Measurements from ENCODE around the gene FAM120B. TPM values are rescaled to one million over a fixed set of nuclear protein-coding genes. Genes with fewer than 3 reads are reported as not detected.

The FAM120B gene
- total and polyA plus RNA-seq, 2 of the 4 experiments (the other 2 are of a cell fraction) = 15.3 to 28.0 TPM

DNA sequence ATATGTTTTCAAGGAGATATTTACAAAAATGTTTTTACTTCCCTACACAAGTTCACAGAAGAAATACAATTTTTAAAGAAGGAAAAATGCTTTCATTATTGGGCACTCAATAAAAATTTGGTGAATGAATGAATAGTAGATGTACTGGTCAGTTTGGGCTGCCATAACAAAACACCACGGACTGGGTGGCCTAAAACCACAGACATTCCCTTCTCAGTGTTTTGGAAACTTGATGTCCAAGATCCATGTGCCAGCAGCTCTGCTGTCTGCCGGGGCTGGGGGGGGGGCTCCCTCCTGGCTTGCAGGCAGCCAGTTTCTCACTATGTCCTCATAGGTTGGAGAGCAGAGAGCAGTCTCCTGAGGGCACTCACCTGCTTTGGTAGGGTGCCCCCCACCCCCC lies 62.0 kb downstream of the FAM120B start:
- H3K23ac ChIP-seq (ENCODE audit: low read depth, low read length) = no peak overlapping the region
- H2BK120ac ChIP-seq (ENCODE audit: low read depth, low read length) = no peak overlapping the region
- no peak overlapping the region for H2AFZ ChIP-seq (replicated peaks; ENCODE audit: low read length, poor library complexity)
- no TSS peak for BruUV-seq (replicated peaks)
- ChIA-PET POLR2A (ENCODE audit: unreplicated experiment) (no interaction called here), CTCF (no interaction called here)
- H3K9me1 ChIP-seq (ENCODE audit: insufficient read depth, low read length) = peaks cover 9% of the 10 kb centered on the region; the same call in 1 of the 2 replicates
- no peak overlapping the region for H2AK9ac ChIP-seq (replicated peaks; ENCODE audit: low read depth, low read length, poor library complexity)
- no peak overlapping the region for H2BK20ac ChIP-seq (ENCODE audit: low read depth, low read length)
- H3K36me3 ChIP-seq (ENCODE audit: control insufficient read depth, insufficient read depth, low read length) = peaks cover 17% of the 10 kb centered on the region
- H4K5ac ChIP-seq (ENCODE audit: low read depth, low read length) = no peak overlapping the region
- H3K4me1 ChIP-seq (ENCODE audit: control insufficient read depth, insufficient read depth, low read length) = no peaks in the 10 kb centered on the region; the same call in 1 of the 2 replicates
- no peaks in the 10 kb centered on the region for H4K20me1 ChIP-seq (ENCODE audit: insufficient read depth, low read length)
- no peak overlapping the region for H2BK15ac ChIP-seq (ENCODE audit: low read depth, low read length)
- no peak overlapping the region for H4K91ac ChIP-seq (ENCODE audit: insufficient read depth, low read depth, low read length)
- intact Hi-C loops (cut with micrococcal nuclease) = no loop called here
- H2AK5ac ChIP-seq (ENCODE audit: low read depth, low read length) = no peak overlapping the region
- H3K14ac ChIP-seq (replicated peaks; ENCODE audit: low read depth, low read length) = no peak overlapping the region
- no peak overlapping the region for H3K27ac ChIP-seq (ENCODE audit: insufficient read depth, low read length)
- dilution Hi-C loops (cut with HindIII; ENCODE audit: low sequenced_read_pairs, unreplicated experiment) = no loop called here
- H3K18ac ChIP-seq (ENCODE audit: low read depth, low read length) = no peak overlapping the region
- TF ChIP-seq POLR2A (IDR thresholded peaks at IDR 0.05; ENCODE audit: low read depth, low read length) (no peak), NFE2L2 (IDR thresholded peaks at IDR 0.05; ENCODE audit: low read depth, low read length) (no peak), MAFK (IDR thresholded peaks at IDR 0.05; ENCODE audit: low read depth, low read length) (no peak), RCOR1 (IDR thresholded peaks at IDR 0.05; ENCODE audit: insufficient replicate concordance, low read length) (no peak), MAZ (IDR thresholded peaks at IDR 0.05; ENCODE audit: borderline replicate concordance, low read depth, low read length) (no peak), CHD1 (IDR thresholded peaks at IDR 0.05; ENCODE audit: low read depth, low read length) (no peak), SMC3 (IDR thresholded peaks at IDR 0.05; ENCODE audit: low read depth, low read length) (no peak), FOS (IDR thresholded peaks at IDR 0.05; ENCODE audit: low read depth, low read length) (no peak), RAD21 (IDR thresholded peaks at IDR 0.05; ENCODE audit: low read length) (no peak), BHLHE40 (IDR thresholded peaks at IDR 0.05; ENCODE audit: low read depth, low read length) (no peak), MXI1 (IDR thresholded peaks at IDR 0.05; ENCODE audit: borderline replicate concordance, low read depth, low read length) (no peak), CEBPB (IDR thresholded peaks at IDR 0.05; ENCODE audit: low read depth, low read length) (no peak), RFX5 (IDR thresholded peaks at IDR 0.05; ENCODE audit: low read depth, low read length) (no peak)
- TF ChIP-seq, protein P1, sequence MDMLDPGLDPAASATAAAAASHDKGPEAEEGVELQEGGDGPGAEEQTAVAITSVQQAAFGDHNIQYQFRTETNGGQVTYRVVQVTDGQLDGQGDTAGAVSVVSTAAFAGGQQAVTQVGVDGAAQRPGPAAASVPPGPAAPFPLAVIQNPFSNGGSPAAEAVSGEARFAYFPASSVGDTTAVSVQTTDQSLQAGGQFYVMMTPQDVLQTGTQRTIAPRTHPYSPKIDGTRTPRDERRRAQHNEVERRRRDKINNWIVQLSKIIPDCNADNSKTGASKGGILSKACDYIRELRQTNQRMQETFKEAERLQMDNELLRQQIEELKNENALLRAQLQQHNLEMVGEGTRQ (IDR thresholded peaks at IDR 0.05; ENCODE audit: low read depth, low read length) = no peak
- TF ChIP-seq, protein P2, sequence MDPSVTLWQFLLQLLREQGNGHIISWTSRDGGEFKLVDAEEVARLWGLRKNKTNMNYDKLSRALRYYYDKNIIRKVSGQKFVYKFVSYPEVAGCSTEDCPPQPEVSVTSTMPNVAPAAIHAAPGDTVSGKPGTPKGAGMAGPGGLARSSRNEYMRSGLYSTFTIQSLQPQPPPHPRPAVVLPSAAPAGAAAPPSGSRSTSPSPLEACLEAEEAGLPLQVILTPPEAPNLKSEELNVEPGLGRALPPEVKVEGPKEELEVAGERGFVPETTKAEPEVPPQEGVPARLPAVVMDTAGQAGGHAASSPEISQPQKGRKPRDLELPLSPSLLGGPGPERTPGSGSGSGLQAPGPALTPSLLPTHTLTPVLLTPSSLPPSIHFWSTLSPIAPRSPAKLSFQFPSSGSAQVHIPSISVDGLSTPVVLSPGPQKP (IDR thresholded peaks at IDR 0.05; ENCODE audit: borderline replicate concordance, low read depth, low read length) = no peak
- TF ChIP-seq, protein P3, sequence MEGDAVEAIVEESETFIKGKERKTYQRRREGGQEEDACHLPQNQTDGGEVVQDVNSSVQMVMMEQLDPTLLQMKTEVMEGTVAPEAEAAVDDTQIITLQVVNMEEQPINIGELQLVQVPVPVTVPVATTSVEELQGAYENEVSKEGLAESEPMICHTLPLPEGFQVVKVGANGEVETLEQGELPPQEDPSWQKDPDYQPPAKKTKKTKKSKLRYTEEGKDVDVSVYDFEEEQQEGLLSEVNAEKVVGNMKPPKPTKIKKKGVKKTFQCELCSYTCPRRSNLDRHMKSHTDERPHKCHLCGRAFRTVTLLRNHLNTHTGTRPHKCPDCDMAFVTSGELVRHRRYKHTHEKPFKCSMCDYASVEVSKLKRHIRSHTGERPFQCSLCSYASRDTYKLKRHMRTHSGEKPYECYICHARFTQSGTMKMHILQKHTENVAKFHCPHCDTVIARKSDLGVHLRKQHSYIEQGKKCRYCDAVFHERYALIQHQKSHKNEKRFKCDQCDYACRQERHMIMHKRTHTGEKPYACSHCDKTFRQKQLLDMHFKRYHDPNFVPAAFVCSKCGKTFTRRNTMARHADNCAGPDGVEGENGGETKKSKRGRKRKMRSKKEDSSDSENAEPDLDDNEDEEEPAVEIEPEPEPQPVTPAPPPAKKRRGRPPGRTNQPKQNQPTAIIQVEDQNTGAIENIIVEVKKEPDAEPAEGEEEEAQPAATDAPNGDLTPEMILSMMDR (conservative IDR thresholded peaks at IDR 0.05; ENCODE audit: low read depth, low read length) = no peak
- DNase-seq = no peak
- H3K79me1 ChIP-seq (ENCODE audit: low read depth in 1 of 2, low read length in 2 of 2) = peaks cover 7 to 18% of the 10 kb centered on the region in 2 experiments; a peak in 3 of 4 replicates
- H3K9me3 ChIP-seq (ENCODE audit: control insufficient read depth, insufficient read depth, low read length) = no peaks in the 10 kb centered on the region
- H3K4me3 ChIP-seq (ENCODE audit: insufficient read depth, low read depth, low read length) = no peak overlapping the region
- H4K8ac ChIP-seq (ENCODE audit: low read depth in 2 of 2, low read length in 2 of 2) = no peak overlapping the region
- ATAC-seq (ENCODE audit: low read depth) = no peak
- no peak overlapping the region for H2BK5ac ChIP-seq (ENCODE audit: low read depth, low read length, poor library complexity, severe bottlenecking)
- in situ Hi-C loops (cut with MboI; ENCODE audit: low sequenced_read_pairs) = no loop called here
- H3K56ac ChIP-seq (ENCODE audit: extremely low read depth, insufficient read depth, low read length) = no peak overlapping the region
- no CpG with 5 or more reads among the region's 2 CpGs for WGBS, 2 experiments (ENCODE audit: extremely low coverage in 2 of 2, insufficient read length in 1 of 2)
- H3K27me3 ChIP-seq (ENCODE audit: control insufficient read depth, insufficient read depth, low read length) = no peaks in the 10 kb centered on the region
- no peak overlapping the region for H3K9ac ChIP-seq (ENCODE audit: low read depth, low read length)
- no peak overlapping the region for H3K4me2 ChIP-seq (ENCODE audit: low read depth, low read length)
- H3K4ac ChIP-seq (ENCODE audit: low read depth, low read length) = no peak overlapping the region
